Stimulated activated CD4-positive, alpha-beta T cell treated with anti-CD3 and anti-CD28 coated beads, Interleukin-12 subunit alpha, Interleukin-12 subunit beta, amount 100 ng/mL, for 4 hours (primary cell): ENCODE results near the gene POTEF.
"Not testable (repeated sequence)": the region's sequence is repeated elsewhere in the genome, so short reads cannot be mapped to it uniquely, and the experiment has no call there.

Experiments used
- DNase-seq: peaks from one replicate; pipeline ENCODE4 v3.0.0-alpha.2; 2020

The POTEF gene

DNA sequence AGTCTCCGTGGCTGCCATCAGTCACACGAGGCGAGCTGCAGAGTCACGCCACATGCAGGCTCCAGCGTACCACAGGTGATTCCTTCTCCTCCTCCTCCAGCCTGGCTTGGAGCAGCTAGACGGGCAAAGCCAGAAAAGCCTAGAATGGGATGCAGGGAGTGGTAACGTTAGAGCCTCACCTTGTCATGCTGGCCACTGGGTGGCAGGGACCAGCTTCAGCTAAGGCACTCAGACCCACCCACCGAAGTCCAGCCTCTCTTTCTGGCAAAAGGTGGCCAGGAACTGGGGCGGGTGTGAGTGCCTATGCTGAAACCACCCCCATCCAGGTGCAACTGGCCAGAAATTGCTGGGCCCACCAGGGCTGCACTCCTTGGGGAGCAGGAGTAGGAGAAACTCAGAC lies 1.3 kb downstream of the POTEF start:
- not testable (repeated sequence) for DNase-seq

DNA sequence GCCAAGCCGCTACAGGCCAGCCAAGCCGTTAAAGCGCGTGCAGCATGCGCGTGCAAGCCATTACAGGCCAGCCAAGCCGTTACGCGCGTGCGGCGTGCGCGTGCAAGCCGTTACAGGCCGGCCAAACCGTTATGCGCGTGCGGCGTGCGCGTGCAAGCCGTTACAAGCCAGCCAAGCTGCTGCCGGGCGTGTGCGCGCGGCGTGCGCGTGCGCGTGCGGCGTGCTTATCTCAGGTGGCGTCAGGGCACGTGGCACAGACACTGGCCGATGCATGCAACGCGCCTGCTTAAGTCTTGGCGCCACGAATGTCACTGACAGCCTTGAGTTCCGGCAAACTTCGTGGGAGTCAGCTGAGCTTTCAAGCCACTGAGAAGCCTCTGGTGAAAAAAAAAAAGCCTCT lies 8.1 kb downstream of the POTEF start:
- DNase-seq: not testable (repeated sequence)

DNA sequence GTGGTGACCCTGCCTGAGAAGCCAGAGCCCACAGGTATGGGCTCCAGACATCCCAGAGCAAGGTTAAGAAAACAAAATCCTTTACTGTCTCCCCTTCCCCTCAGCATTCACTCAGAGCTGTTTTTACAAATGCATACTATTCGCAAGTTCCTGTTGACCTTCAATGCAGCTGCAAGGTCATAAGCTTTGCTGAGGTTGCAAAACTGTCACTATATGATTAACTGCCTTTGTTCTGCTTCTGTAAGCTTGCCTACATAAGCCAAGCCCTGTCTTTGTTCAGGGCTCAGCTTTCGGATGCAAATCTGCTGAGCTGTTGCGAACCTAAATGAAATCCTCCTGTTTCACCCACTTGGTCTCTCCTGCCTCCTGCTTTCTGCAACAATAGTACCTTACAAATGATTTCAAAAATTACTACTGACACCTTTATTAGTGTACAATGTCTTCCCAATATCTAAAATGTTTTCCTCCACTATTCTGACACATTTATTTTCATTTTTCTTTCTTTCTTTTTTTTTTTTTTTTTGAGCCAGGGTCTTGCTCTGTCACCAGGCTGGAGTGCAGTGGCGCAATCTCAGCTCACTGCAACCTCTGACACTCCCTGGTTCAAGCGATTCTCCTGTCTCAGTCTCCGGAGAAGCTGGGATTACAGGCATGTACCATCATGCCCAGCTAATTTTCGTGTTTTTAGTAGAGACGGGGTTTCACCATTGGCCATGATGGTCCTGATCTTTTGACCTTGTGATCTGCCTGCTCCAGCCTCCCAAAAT lies 26.2 kb downstream of the POTEF start:
- DNase-seq: not testable (repeated sequence)

DNA sequence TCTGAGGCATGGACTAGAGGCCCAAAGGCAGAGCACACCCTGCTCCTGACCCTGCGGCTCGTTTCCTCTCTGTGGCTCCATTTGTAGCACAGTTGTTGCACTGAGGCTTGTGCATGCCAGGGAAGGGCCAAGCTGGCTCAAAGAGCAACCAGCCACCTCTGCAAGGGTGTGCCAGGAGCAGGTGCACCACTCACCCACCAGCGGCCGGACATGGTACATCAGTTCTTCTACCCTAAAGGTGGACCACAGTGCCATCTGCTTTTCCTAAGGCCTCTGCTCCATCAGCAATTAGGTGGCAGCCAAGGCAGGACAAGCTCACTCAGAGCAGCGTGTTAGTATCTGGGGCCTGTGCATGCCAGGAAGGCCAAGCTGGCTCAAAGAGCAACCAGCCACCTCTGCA lies 66.4 kb downstream of the POTEF start:
- DNase-seq: not testable (repeated sequence)

DNA sequence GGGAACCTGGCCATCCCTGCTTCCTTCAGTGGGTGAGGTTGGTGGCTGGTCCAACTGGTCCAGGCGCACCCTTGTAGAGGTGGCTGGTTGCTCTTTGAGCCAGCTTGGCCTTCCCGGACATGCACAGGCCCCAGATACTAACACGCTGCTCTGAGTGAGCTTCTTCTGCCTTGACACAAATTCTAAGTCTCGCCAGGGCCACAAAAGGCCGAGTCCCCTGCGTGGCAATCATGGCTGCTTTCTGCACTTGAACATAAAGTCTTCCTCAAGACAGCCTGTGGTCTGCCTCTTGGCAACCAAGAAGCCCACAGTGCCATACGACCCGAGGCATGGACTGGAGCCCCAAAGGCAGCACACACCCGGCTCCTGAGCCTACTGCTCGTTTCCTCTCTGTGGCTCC lies 69.0 kb downstream of the POTEF start:
- not testable (repeated sequence) for DNase-seq

DNA sequence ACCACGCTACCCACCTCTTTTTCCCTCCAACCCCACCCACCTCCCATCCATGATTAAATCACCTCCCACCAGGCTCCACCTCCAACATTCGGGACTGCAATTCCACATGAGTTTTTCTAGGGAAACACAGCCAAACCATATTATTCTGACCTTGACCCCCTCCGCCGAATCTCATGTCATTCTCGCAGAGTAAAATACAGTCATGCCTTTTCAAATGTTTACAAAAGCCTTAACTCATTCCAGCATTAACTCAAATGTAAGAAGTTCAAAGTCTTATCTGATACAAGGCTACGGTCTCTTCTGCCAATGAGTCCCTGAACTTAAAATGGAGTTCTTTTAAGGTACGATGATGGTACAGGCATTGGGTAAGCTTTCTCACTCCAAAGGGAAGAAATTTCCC lies 72.7 kb downstream of the POTEF start:
- DNase-seq: not testable (repeated sequence)

DNA sequence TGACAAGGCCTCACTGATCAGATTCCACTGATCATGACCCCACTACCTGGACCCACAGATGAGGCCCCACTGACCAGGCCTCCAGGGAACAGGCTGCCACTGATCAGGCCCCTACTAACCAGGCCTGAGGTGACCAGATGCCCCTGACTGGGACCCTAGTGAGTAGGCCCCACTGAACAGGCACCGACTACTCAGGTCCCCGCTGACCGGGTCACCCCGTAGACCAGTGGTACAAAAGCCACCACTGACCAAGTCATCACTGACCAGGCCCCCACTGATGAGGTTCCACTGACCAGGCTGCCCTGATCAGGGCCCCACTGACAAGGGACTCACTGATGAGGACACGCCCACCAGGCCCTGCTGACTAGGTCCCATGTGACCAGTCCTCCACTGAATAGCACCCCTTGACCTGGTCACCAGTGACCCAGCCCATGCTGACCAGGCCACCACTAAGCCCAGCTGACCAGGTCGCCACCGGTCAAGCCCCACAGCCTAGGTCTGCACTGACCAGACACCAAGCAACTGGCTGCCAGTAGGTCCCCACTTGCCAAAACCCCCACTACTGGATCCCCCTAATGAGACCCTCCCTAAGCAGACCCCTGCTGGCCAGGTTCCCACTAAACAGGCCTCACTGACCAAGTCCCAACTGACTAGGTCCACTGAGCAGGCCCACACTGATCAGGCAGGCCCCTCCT lies 75.7 kb downstream of the POTEF start:
- not testable (repeated sequence) for DNase-seq

DNA sequence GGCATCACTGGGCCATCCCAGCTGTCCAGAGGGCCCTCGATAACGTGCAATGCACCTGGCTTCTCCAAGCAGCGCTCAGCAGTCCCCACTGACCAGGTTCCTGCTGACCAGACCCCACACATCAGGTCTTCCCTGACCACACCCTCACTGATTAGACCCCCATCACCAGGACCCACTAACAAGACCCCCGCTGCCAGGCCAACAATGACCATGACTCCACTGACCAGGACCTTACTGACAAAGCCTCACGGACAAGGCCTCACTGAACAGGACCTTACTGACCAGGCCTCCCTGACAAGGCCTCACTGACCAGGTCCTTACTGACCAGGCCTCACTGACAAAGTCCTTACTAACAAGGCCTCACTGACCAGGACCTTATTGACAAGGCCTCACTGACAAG lies 76.6 kb downstream of the POTEF start:
- not testable (repeated sequence) for DNase-seq

DNA sequence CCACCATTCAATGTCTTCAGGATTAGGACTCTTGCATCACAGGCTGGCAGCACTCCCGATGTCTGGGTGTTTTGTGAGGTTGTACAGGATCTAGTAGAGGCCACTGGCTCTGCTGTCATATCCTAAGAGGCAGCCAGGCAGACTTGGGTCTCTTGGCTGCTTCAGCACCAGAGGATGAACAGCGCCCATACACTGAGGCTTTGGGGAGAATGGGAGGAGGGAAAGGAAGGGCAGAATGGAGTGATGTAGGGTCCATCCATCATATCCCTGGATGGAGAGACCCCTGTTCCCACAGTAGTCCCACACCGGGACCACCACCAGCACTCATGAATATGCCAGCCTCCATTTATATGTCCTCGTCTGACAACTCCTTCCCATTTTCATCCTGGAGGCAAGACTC lies 80.6 kb downstream of the POTEF start:
- not testable (repeated sequence) for DNase-seq

DNA sequence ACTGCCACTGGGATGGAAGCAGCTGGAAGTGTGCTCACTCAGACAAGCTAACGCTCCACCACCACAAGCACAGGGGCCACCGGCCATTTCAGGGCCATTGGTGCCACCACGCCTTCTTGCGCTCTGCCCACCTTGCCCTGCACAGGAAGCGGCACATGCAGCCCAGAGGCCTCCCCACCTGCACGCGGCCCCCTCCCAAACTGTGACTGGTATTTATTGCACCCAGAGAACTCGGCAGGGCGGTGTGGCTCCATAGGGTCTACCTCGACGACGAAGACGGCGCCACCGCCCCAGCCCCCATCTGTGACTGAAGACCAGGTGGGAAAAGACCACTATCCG lies 90.8 kb downstream of the POTEF start:
- DNase-seq: not testable (repeated sequence)

DNA sequence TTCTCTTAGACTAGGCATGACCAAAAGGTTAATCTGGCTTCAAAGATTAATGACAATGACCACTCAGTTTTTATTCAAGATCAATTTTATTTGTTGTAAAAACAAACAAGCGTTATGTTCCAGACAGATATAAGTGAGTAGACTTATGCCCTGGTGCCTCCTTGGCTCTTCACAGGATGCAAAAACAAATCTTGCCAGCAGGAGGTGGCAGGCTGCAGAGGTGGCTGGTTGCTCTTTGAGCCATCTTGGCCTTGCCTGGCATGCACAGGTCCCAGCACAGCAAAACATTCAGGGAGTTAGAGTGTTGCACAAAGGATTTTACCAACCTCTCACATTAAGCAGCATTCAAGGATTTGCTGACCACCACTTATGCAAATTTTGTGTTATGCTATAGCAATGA lies 103.1 kb downstream of the POTEF start:
- not testable (repeated sequence) for DNase-seq
